ENCODE results near the gene NEK9. TPM values are rescaled to one million over a fixed set of nuclear protein-coding genes. Genes with fewer than 3 reads are reported as not detected.

Gene NEK9
- total RNA-seq, 1 donor from 2014 or later = 25.9 TPM

DNA sequence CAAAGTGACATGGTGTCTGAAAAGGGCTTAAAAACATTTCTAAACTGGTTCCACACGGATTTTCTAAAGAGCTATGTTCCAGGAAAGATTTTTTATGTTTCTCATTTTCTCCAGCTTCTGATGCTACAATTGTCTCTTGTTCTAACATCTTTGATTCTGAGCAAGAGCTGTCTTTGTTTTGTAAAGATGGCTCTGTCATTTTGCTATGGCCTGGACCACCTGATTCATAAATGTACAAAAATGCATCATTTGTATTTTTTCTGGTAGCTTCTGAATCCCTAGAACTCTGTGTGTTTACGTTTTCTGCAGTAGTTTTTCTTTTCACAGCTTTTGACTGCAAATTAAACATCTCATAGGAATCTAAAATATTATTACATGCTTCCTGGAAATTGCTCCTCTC, 78.7 kb downstream of the NEK9 start:
- peaks cover 12% of the 10 kb centered on the region for H3K4me1 Mint-ChIP-seq
- Histone ChIP-seq H3K27me3 (no peaks in the 10 kb centered on the region), H3K4me1 (peaks cover 10% of the 10 kb centered on the region), H2AFZ (replicated peaks) (no peak overlapping the region), H3K79me2 (ENCODE audit: low read depth) (peaks cover 14% of the 10 kb centered on the region), H3K4me2 (no peak overlapping the region), H3K9me3 (ENCODE audit: low read depth) (no peaks in the 10 kb centered on the region), H3K36me3 (no peaks in the 10 kb centered on the region), H3K9ac (no peak overlapping the region), H3K27ac (no peak overlapping the region), H4K20me1 (ENCODE audit: low read depth) (no peaks in the 10 kb centered on the region), H3F3A (ENCODE audit: low read depth) (peaks cover 21% of the 10 kb centered on the region), H3K4me3 (no peak overlapping the region)
- H3K27me3 Mint-ChIP-seq (ENCODE audit: insufficient read depth, low read depth) = peaks cover 5% of the 10 kb centered on the region
- TF ChIP-seq EZH2 (IDR thresholded peaks at IDR 0.05) (no peak), EZH2phosphoT487 (IDR thresholded peaks at IDR 0.05) (no peak)
- TF ChIP-seq, protein P1, sequence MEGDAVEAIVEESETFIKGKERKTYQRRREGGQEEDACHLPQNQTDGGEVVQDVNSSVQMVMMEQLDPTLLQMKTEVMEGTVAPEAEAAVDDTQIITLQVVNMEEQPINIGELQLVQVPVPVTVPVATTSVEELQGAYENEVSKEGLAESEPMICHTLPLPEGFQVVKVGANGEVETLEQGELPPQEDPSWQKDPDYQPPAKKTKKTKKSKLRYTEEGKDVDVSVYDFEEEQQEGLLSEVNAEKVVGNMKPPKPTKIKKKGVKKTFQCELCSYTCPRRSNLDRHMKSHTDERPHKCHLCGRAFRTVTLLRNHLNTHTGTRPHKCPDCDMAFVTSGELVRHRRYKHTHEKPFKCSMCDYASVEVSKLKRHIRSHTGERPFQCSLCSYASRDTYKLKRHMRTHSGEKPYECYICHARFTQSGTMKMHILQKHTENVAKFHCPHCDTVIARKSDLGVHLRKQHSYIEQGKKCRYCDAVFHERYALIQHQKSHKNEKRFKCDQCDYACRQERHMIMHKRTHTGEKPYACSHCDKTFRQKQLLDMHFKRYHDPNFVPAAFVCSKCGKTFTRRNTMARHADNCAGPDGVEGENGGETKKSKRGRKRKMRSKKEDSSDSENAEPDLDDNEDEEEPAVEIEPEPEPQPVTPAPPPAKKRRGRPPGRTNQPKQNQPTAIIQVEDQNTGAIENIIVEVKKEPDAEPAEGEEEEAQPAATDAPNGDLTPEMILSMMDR (IDR thresholded peaks at IDR 0.05) = no peak
- H3K9me3 Mint-ChIP-seq = peaks cover 7% of the 10 kb centered on the region
- no peak for DNase-seq (ENCODE audit: low spot score)
- peaks cover 38% of the 10 kb centered on the region for H3K36me3 Mint-ChIP-seq
- no peak overlapping the region for H3K4me3 Mint-ChIP-seq
- H3K27ac Mint-ChIP-seq = no peak overlapping the region

DNA sequence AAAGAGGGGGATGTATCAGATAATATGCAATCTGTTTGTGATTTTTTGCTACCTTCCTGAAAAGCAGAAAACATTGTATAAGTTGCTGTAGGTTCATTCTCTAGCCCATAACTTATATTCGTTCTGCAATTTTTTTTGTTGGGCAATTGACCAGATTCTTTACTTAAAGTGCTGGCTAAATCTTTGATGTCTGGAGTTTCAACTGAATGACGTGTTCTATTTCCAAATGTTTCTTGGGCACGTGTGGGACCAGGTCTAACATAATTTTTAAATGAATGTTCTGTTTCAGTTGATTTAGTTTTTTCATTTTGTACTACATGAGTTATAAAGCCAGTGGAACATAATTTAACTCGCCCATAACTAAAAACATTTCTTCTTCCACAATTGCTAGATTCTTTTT, 79.3 kb downstream of the NEK9 start:
- H3K4me1 ChIP-seq = peaks cover 10% of the 10 kb centered on the region

DNA sequence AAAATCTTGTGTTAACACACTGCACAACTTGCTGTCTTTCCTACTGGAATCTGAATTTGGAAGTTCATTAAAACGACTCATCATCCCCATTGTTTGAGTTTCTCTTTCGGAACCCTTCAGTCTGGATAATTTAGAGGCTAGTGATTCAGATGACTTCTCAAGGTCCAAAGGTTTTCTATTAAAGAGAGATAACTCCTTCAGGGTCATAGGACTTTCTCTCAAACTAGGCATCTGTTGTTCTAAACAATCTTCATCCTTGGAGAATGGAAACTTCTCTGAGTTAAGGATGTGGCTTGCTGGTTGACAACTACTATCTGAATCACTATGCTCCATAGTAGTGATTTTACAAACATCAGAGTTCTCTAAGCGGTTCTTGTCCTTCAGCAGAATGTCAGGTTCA, 79.9 kb downstream of the NEK9 start:
- Histone ChIP-seq H3F3A (ENCODE audit: low read depth) (peaks cover 14% of the 10 kb centered on the region), H3K4me3 (no peak overlapping the region), H3K9ac (no peak overlapping the region), H3K79me2 (ENCODE audit: low read depth) (peaks cover 14% of the 10 kb centered on the region), H3K27ac (no peak overlapping the region), H4K20me1 (ENCODE audit: low read depth) (no peaks in the 10 kb centered on the region), H3K27me3 (no peaks in the 10 kb centered on the region), H3K4me2 (no peak overlapping the region), H2AFZ (replicated peaks) (no peak overlapping the region), H3K36me3 (no peaks in the 10 kb centered on the region), H3K9me3 (ENCODE audit: low read depth) (no peaks in the 10 kb centered on the region), H3K4me1 (peaks cover 10% of the 10 kb centered on the region)
- TF ChIP-seq EZH2 (IDR thresholded peaks at IDR 0.05) (no peak), EZH2phosphoT487 (IDR thresholded peaks at IDR 0.05) (no peak)
- TF ChIP-seq, protein P1 (IDR thresholded peaks at IDR 0.05) = no peak
- H3K27ac Mint-ChIP-seq = no peak overlapping the region
- H3K9me3 Mint-ChIP-seq = peaks cover 7% of the 10 kb centered on the region
- H3K4me1 Mint-ChIP-seq = peaks cover 12% of the 10 kb centered on the region
- no peak for DNase-seq (ENCODE audit: low spot score)
- H3K4me3 Mint-ChIP-seq = no peak overlapping the region
- H3K36me3 Mint-ChIP-seq = peaks cover 37% of the 10 kb centered on the region
- H3K27me3 Mint-ChIP-seq (ENCODE audit: insufficient read depth, low read depth) = peaks cover 5% of the 10 kb centered on the region

More for the DNA sequence above, 79.3 kb downstream of the NEK9 start:
- Mint-ChIP-seq H3K27me3 (ENCODE audit: insufficient read depth, low read depth) (peaks cover 5% of the 10 kb centered on the region), H3K4me3 (no peak overlapping the region), H3K9me3 (peaks cover 7% of the 10 kb centered on the region), H3K36me3 (peaks cover 35% of the 10 kb centered on the region), H3K27ac (no peak overlapping the region), H3K4me1 (peaks cover 12% of the 10 kb centered on the region)
- Histone ChIP-seq H3K4me2 (no peak overlapping the region), H3K9ac (no peak overlapping the region), H3K27me3 (no peaks in the 10 kb centered on the region), H2AFZ (replicated peaks) (no peak overlapping the region), H3K36me3 (no peaks in the 10 kb centered on the region), H4K20me1 (ENCODE audit: low read depth) (no peaks in the 10 kb centered on the region), H3K27ac (no peak overlapping the region), H3K9me3 (ENCODE audit: low read depth) (no peaks in the 10 kb centered on the region), H3K4me3 (no peak overlapping the region), H3F3A (ENCODE audit: low read depth) (peaks cover 15% of the 10 kb centered on the region), H3K79me2 (ENCODE audit: low read depth) (peaks cover 14% of the 10 kb centered on the region)
- DNase-seq (ENCODE audit: low spot score) = no peak
- TF ChIP-seq, protein P1 (IDR thresholded peaks at IDR 0.05) = no peak
- TF ChIP-seq EZH2phosphoT487 (IDR thresholded peaks at IDR 0.05) = no peak
- TF ChIP-seq EZH2 (IDR thresholded peaks at IDR 0.05) = no peak

All from neural progenitor cell (in vitro differentiated cells).